ENCODE results near the gene USF2. TPM values are rescaled to one million over a fixed set of nuclear protein-coding genes. Genes with fewer than 3 reads are reported as not detected.

The USF2 gene
- total and polyA plus RNA-seq, 2 of the 8 experiments (the other 6 are each of a cell fraction or from before 2014, with no cell fraction given), result 74.1 to 109 TPM

- FAIRE-seq (no peak), DNase-seq (ENCODE audit: low read depth in 1 of 2, low spot score in 2 of 2) (no peak)
- H3K4ac ChIP-seq (replicated peaks; ENCODE audit: insufficient read length, low read depth, low read length), result no peak within 1 kb of the TSS
- TF ChIP-seq POLR2A (IDR thresholded peaks at IDR 0.05; ENCODE audit: control extremely low read depth in 1 of 2, low read depth in 2 of 2, low read length in 2 of 2) (no peak), TAF7 (optimal IDR thresholded peaks at IDR 0.05; ENCODE audit: borderline replicate concordance, low read depth, low read length) (no peak), RBBP5 (IDR thresholded peaks at IDR 0.05; ENCODE audit: borderline replicate concordance, low read depth, low read length) (no peak), JUND (IDR thresholded peaks at IDR 0.05; ENCODE audit: low read length) (no peak), SP2 (IDR thresholded peaks at IDR 0.05; ENCODE audit: low read length) (no peak), GTF2F1 (IDR thresholded peaks at IDR 0.05; ENCODE audit: borderline replicate concordance, low read depth, low read length) (no peak), SAP30 (IDR thresholded peaks at IDR 0.05; ENCODE audit: insufficient read depth, insufficient replicate concordance, low read length) (no peak), NRF1 (IDR thresholded peaks at IDR 0.05; ENCODE audit: low read depth, low read length) (no peak), SP4 (IDR thresholded peaks at IDR 0.05; ENCODE audit: low read length) (no peak)
- no peak within 1 kb of the TSS for H3K4me2 ChIP-seq (ENCODE audit: insufficient read depth in 1 of 2, low read depth in 2 of 2, low read length in 2 of 2)
- 72% methylated on average over 2 of the region's 12 CpGs; no CpG with 5 or more reads in 1 of the 2 experiments for WGBS, 2 experiments (ENCODE audit: extremely low coverage in 1 of 2, insufficient coverage in 1 of 2, insufficient read length in 1 of 2, insufficient replicate concordance in 2 of 2, low coverage in 1 of 2, low lambda C conversion rate in 2 of 2, missing lambda C conversion rate in 1 of 2)
- peaks cover 0 to 24% (median 10%) of the 10 kb centered on the region in 4 experiments; a peak in 6 of 7 replicates for H3K4me1 ChIP-seq (replicated peaks in 1 of 4; ENCODE audit: control insufficient read depth in 3 of 4, insufficient read depth in 4 of 4, low read length in 3 of 4)
- H3K23me2 ChIP-seq (ENCODE audit: low read depth, low read length), result peaks cover 4% of the 10 kb centered on the region; the same call in 1 of the 2 replicates
- H2BK20ac ChIP-seq (ENCODE audit: low read length), result 0 out of 2 replicates have a peak within 1 kb of the TSS, but pooled peaks have one; percentile 55
- H3K9ac ChIP-seq (replicated peaks in 1 of 4; ENCODE audit: extremely low read depth in 1 of 4, low read depth in 3 of 4, low read length in 3 of 4), result no peak within 1 kb of the TSS
- H2BK5ac ChIP-seq (ENCODE audit: low read depth, low read length), result peak within 1 kb of the TSS; percentile 44
- no peak within 1 kb of the TSS for H4K5ac ChIP-seq (ENCODE audit: insufficient read length, low read depth, low read length)
- H4K91ac ChIP-seq (replicated peaks; ENCODE audit: insufficient read length, low read length), result peak within 1 kb of the TSS; percentile 25
- H3K79me2 ChIP-seq (ENCODE audit: control insufficient read depth in 1 of 2, insufficient read depth in 2 of 2, low read length in 2 of 2), result no peaks in the 10 kb centered on the region
- H3K14ac ChIP-seq (ENCODE audit: insufficient read length), result no peak within 1 kb of the TSS
- ChIA-PET CTCF (ENCODE audit: partially characterized antibody) (interaction anchor here (1.2 kb wide), 1 partner anchor 21 kb away, joined by 3 read pairs; no protein-coding TSS in a partner anchor), POLR2A (ENCODE audit: partially characterized antibody) (interaction anchor here (2.2 kb wide), 1 partner anchor 11 kb away, joined by 16 read pairs; the partner anchor contains the start of gene HAMP)
- H3K18ac ChIP-seq (ENCODE audit: extremely low read depth, low read length), result no peak within 1 kb of the TSS
- no peak within 1 kb of the TSS for H3K27ac ChIP-seq (ENCODE audit: low read depth, low read length)
- no peaks in the 10 kb centered on the region; a peak in 1 of 7 replicates for H3K27me3 ChIP-seq (replicated peaks in 1 of 4; ENCODE audit: control insufficient read depth in 3 of 4, extremely low read depth in 1 of 4, insufficient read depth in 3 of 4, low read length in 3 of 4)
- no peak within 1 kb of the TSS for H3K56ac ChIP-seq (replicated peaks; ENCODE audit: insufficient read length, low read depth, low read length)
- H4K20me1 ChIP-seq (replicated peaks in 1 of 2; ENCODE audit: control insufficient read depth in 1 of 2, insufficient read depth in 2 of 2, low read length in 2 of 2), result no peaks in the 10 kb centered on the region
- peak within 1 kb of the TSS; percentile 71 for H4K8ac ChIP-seq (ENCODE audit: extremely low read depth, insufficient read depth, low read length)
- H3K23ac ChIP-seq (ENCODE audit: insufficient read length), result no peak within 1 kb of the TSS
- H2BK120ac ChIP-seq (replicated peaks; ENCODE audit: low read depth, low read length), result no peak within 1 kb of the TSS
- H3K79me1 ChIP-seq (ENCODE audit: low read depth, low read length), result no peaks in the 10 kb centered on the region
- no peaks in the 10 kb centered on the region for H3K36me3 ChIP-seq (ENCODE audit: control insufficient read depth in 2 of 4, insufficient read depth in 4 of 4, low read length in 3 of 4)
- H2BK12ac ChIP-seq (ENCODE audit: low read depth, low read length), result peak within 1 kb of the TSS; percentile 90; the same call in 1 of the 2 replicates
- no peak within 1 kb of the TSS for H3K4me3 ChIP-seq (ENCODE audit: extremely low read depth in 1 of 4, insufficient read depth in 2 of 4, low read depth in 3 of 4, low read length in 4 of 4)
- no peak within 1 kb of the TSS for H2AFZ ChIP-seq (ENCODE audit: low read length)
- H2AK5ac ChIP-seq (ENCODE audit: low read depth, low read length), result peak within 1 kb of the TSS; percentile 71; the same call in 1 of the 2 replicates
- 0 out of 2 replicates have a peak within 1 kb of the TSS, but pooled peaks have one; percentile 46 for H2BK15ac ChIP-seq (ENCODE audit: low read length)
- no peaks in the 10 kb centered on the region for H3K9me3 ChIP-seq (ENCODE audit: insufficient read depth in 2 of 2, low read depth in 1 of 2, low read length in 1 of 2)
Observed at GRCh38 chr19:35291916-35292315, 23.2 kb downstream of the USF2 start, which contains the start of gene MAG. MAG (plus strand) TSS chr19:35292161; CDS start chr19:35295409, 3,248 bp downstream.

All from H1 (cell line).